ENCODE measurements around the gene SETBP1. TPM values are rescaled to one million over a fixed set of nuclear protein-coding genes. Genes with fewer than 3 reads are reported as not detected.

The SETBP1 gene
- total and polyA plus RNA-seq, 2 of the 8 experiments (the other 6 are each of a cell fraction or from before 2014, with no cell fraction given) = 2.0 to 6.5 TPM

GRCh38 chr18:44986933-44987332 is 306.2 kb downstream of the SETBP1 start:
- Histone ChIP-seq H3K23ac (ENCODE audit: insufficient read length) (no peak overlapping the region), H4K91ac (replicated peaks; ENCODE audit: insufficient read length, low read length) (no peak overlapping the region), H2BK12ac (ENCODE audit: low read depth, low read length) (no peak overlapping the region), H3K14ac (ENCODE audit: insufficient read length) (no peak overlapping the region), H4K20me1 (replicated peaks in 1 of 2; ENCODE audit: control insufficient read depth in 1 of 2, insufficient read depth in 2 of 2, low read length in 2 of 2) (no peaks in the 10 kb centered on the region), H3K23me2 (ENCODE audit: low read depth, low read length) (no peaks in the 10 kb centered on the region), H3K4me2 (ENCODE audit: insufficient read depth in 1 of 2, low read depth in 2 of 2, low read length in 2 of 2) (no peak overlapping the region), H3K4me1 (replicated peaks in 1 of 4; ENCODE audit: control insufficient read depth in 3 of 4, insufficient read depth in 4 of 4, low read length in 3 of 4) (no peaks in the 10 kb centered on the region), H4K8ac (ENCODE audit: extremely low read depth, insufficient read depth, low read length) (no peak overlapping the region), H2AFZ (ENCODE audit: low read length) (no peak overlapping the region), H2BK20ac (ENCODE audit: low read length) (no peak overlapping the region), H3K9me3 (ENCODE audit: insufficient read depth in 2 of 2, low read depth in 1 of 2, low read length in 1 of 2) (no peaks in the 10 kb centered on the region), H3K27me3 (replicated peaks in 1 of 4; ENCODE audit: control insufficient read depth in 3 of 4, extremely low read depth in 1 of 4, insufficient read depth in 3 of 4, low read length in 3 of 4) (no peaks in the 10 kb centered on the region), H2BK15ac (ENCODE audit: low read length) (no peak overlapping the region), H2AK5ac (ENCODE audit: low read depth, low read length) (no peak overlapping the region), H2BK5ac (ENCODE audit: low read depth, low read length) (no peak overlapping the region), H2BK120ac (replicated peaks; ENCODE audit: low read depth, low read length) (no peak overlapping the region), H3K79me1 (ENCODE audit: low read depth, low read length) (no peaks in the 10 kb centered on the region), H4K5ac (ENCODE audit: insufficient read length, low read depth, low read length) (no peak overlapping the region), H3K9ac (replicated peaks in 1 of 4; ENCODE audit: extremely low read depth in 1 of 4, low read depth in 3 of 4, low read length in 3 of 4) (no peak overlapping the region), H3K27ac (ENCODE audit: low read depth, low read length) (no peak overlapping the region), H3K79me2 (ENCODE audit: control insufficient read depth in 1 of 2, insufficient read depth in 2 of 2, low read length in 2 of 2) (no peaks in the 10 kb centered on the region), H3K36me3 (ENCODE audit: control insufficient read depth in 2 of 4, insufficient read depth in 4 of 4, low read length in 3 of 4) (no peaks in the 10 kb centered on the region), H3K4ac (replicated peaks; ENCODE audit: insufficient read length, low read depth, low read length) (no peak overlapping the region), H3K4me3 (ENCODE audit: extremely low read depth in 1 of 4, insufficient read depth in 2 of 4, low read depth in 3 of 4, low read length in 4 of 4) (no peak overlapping the region), H3K56ac (replicated peaks; ENCODE audit: insufficient read length, low read depth, low read length) (no peak overlapping the region), H3K18ac (ENCODE audit: extremely low read depth, low read length) (no peak overlapping the region)
- no peak for DNase-seq (ENCODE audit: low read depth in 1 of 2, low spot score in 2 of 2)
- POLR2A ChIA-PET (ENCODE audit: partially characterized antibody) = no interaction called here
- no peak for FAIRE-seq
- CTCF ChIA-PET (ENCODE audit: partially characterized antibody) = interaction anchor here (1.7 kb wide), 1 partner anchor 8 kb away, joined by 9 read pairs; no protein-coding TSS in a partner anchor
- WGBS, 2 experiments (ENCODE audit: extremely low coverage in 1 of 2, insufficient coverage in 1 of 2, insufficient read length in 1 of 2, insufficient replicate concordance in 2 of 2, low coverage in 1 of 2, low lambda C conversion rate in 2 of 2, missing lambda C conversion rate in 1 of 2) = 95% methylated on average over 3 of the region's 3 CpGs; no CpG with 5 or more reads in 1 of the 2 experiments
- TF ChIP-seq NANOG (IDR thresholded peaks at IDR 0.05; ENCODE audit: insufficient read depth, low read depth, low read length, poor library complexity, severe bottlenecking) (no peak), TBP (IDR thresholded peaks at IDR 0.05; ENCODE audit: low read depth, low read length) (no peak), SUZ12 (IDR thresholded peaks at IDR 0.05; ENCODE audit: low read length) (no peak), CTBP2 (IDR thresholded peaks at IDR 0.05; ENCODE audit: borderline replicate concordance, insufficient read depth, insufficient read length, low read length) (no peak), EGR1 (IDR thresholded peaks at IDR 0.05; ENCODE audit: borderline replicate concordance, low read depth, low read length) (no peak), KDM5A (IDR thresholded peaks at IDR 0.05; ENCODE audit: low read length) (no peak), HDAC6 (IDR thresholded peaks at IDR 0.05; ENCODE audit: low read depth, low read length) (no peak), CHD2 (IDR thresholded peaks at IDR 0.05; ENCODE audit: low read length) (no peak), KDM1A (IDR thresholded peaks at IDR 0.05; ENCODE audit: borderline replicate concordance, low read length) (no peak), SAP30 (IDR thresholded peaks at IDR 0.05; ENCODE audit: insufficient read depth, insufficient replicate concordance, low read length) (no peak), MAFK (IDR thresholded peaks at IDR 0.05; ENCODE audit: low read depth, low read length) (no peak), JUND (IDR thresholded peaks at IDR 0.05; ENCODE audit: low read length) (no peak), TCF12 (IDR thresholded peaks at IDR 0.05; ENCODE audit: low read depth, low read length) (no peak), TAF1 (IDR thresholded peaks at IDR 0.05; ENCODE audit: low read depth, low read length) (no peak), SIRT6 (IDR thresholded peaks at IDR 0.05; ENCODE audit: low read length) (no peak)

Measured in H1 (cell line).